ENCODE measurements around the gene LRRN4CL.

DNA sequence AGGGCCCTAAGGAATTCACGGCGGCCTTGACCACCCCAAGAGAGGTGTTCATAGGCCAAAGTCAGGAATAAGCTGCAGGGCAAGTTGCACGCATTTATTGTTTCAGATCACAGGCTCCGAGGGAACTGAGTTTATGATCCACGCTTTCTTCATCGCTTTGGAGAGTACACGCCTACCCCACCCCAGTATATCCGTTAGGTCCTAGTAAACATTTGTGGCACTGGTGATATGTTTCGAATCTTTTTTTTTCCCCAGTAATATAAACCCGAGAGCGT lies 43.7 kb downstream of the LRRN4CL start:
- no peak for TF ChIP-seq EP300 (IDR thresholded peaks at IDR 0.05)
- TF ChIP-seq POLR2A (IDR thresholded peaks at IDR 0.05; ENCODE audit: low read depth), result no peak
